ENCODE data around the gene SCYGR5. TPM values are rescaled to one million over a fixed set of nuclear protein-coding genes. Genes with fewer than 3 reads are reported as not detected.
"Not testable (repeated sequence)": the region's sequence is repeated elsewhere in the genome, so short reads cannot be mapped to it uniquely, and the experiment has no call there.

The SCYGR5 gene
- not detected for total RNA-seq (ENCODE audit: unreplicated experiment)
- long read RNA-seq, result 0 reads

DNA sequence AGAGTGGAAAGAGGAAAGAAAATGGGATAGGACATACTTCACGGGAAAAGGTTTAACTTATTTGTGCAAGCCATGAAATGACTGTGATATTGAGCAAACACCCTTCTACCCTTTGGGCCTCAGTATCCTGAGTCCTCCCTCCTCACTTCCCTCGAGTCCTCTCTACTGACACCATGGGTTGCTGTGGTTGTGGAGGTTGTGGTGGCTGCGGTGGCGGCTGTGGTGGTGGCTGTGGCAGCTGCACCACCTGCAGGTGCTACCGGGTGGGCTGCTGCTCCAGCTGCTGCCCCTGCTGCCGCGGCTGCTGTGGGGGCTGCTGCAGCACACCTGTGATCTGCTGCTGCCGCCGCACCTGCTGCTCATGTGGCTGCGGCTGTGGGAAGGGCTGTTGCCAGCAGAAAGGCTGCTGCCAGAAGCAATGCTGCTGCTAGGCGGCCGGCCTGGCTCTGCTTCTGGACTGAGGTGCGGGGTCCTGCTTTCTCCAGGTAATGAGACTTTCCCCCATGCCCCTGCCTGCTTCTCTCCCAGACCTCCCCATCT is at the start of gene SCYGR5:
Gene SCYGR5 (plus strand): TSS at position 174 of the 540 bp plus-strand sequence. CDS start 0 bp downstream, at position 174.
- H3K27me3 Mint-ChIP-seq (ENCODE audit: unreplicated experiment); DNase-seq; H3K4me3 Mint-ChIP-seq (ENCODE audit: unreplicated experiment); H3K27ac Mint-ChIP-seq (ENCODE audit: unreplicated experiment); H3K4me1 Mint-ChIP-seq (ENCODE audit: low read depth, unreplicated experiment); H3K9me3 Mint-ChIP-seq (ENCODE audit: unreplicated experiment); H3K36me3 Mint-ChIP-seq (ENCODE audit: unreplicated experiment): not testable (repeated sequence)

GRCh38 chr2:227617316-227618230 is 49.0 kb upstream of the SCYGR5 start, which contains the start of gene SCYGR4:
TSS of gene SCYGR4 (plus strand) at chr2:227617498. CDS start at chr2:227617498, 0 bp downstream.
- no peak within 1 kb of the TSS for H3K27ac Mint-ChIP-seq (ENCODE audit: unreplicated experiment)
- H3K9me3 Mint-ChIP-seq (ENCODE audit: unreplicated experiment), result peaks cover 2% of the 10 kb centered on the region

DNA sequence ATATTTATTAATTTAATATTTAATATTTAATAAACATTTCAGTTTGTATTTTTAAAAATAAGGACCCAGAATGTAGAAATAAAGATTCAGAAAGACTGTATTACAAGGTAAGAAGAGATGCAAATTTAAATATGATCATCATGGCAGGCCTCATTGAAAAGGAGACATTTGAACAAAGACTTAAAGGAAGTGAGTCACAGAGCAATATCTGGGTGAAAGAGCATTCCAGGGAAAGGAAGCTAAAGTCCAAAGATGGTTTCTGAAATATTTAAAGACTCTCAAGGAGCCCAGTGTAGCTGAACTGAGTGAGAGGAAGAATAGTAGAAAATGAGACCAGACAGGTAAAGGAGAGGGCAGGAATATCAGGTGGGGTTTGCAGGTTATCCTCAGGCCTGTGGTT is 43.4 kb upstream of the SCYGR5 start:
- H3K9me3 Mint-ChIP-seq (ENCODE audit: unreplicated experiment), result no peaks in the 10 kb centered on the region
- no peak for DNase-seq
- no peaks in the 10 kb centered on the region for H3K36me3 Mint-ChIP-seq (ENCODE audit: unreplicated experiment)
- no peak overlapping the region for H3K27ac Mint-ChIP-seq (ENCODE audit: unreplicated experiment)
- TF ChIP-seq, protein P1, sequence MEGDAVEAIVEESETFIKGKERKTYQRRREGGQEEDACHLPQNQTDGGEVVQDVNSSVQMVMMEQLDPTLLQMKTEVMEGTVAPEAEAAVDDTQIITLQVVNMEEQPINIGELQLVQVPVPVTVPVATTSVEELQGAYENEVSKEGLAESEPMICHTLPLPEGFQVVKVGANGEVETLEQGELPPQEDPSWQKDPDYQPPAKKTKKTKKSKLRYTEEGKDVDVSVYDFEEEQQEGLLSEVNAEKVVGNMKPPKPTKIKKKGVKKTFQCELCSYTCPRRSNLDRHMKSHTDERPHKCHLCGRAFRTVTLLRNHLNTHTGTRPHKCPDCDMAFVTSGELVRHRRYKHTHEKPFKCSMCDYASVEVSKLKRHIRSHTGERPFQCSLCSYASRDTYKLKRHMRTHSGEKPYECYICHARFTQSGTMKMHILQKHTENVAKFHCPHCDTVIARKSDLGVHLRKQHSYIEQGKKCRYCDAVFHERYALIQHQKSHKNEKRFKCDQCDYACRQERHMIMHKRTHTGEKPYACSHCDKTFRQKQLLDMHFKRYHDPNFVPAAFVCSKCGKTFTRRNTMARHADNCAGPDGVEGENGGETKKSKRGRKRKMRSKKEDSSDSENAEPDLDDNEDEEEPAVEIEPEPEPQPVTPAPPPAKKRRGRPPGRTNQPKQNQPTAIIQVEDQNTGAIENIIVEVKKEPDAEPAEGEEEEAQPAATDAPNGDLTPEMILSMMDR (IDR thresholded peaks at IDR 0.05; ENCODE audit: partially characterized antibody, unreplicated experiment), result no peak
- no peak overlapping the region for H3K4me3 Mint-ChIP-seq (ENCODE audit: unreplicated experiment)
- no peaks in the 10 kb centered on the region for H3K4me1 Mint-ChIP-seq (ENCODE audit: low read depth, unreplicated experiment)
- H3K27me3 Mint-ChIP-seq (ENCODE audit: unreplicated experiment), result no peaks in the 10 kb centered on the region

More at GRCh38 chr2:227617316-227618230, 49.0 kb upstream of the SCYGR5 start, which contains the start of gene SCYGR4:
- Mint-ChIP-seq H3K36me3 (ENCODE audit: unreplicated experiment) (no peaks in the 10 kb centered on the region), H3K27me3 (ENCODE audit: unreplicated experiment) (peaks cover 6% of the 10 kb centered on the region), H3K4me1 (ENCODE audit: low read depth, unreplicated experiment) (peaks cover 13% of the 10 kb centered on the region), H3K4me3 (ENCODE audit: unreplicated experiment) (no peak within 1 kb of the TSS)
- DNase-seq, result no peak
- TF ChIP-seq, protein P1 (IDR thresholded peaks at IDR 0.05; ENCODE audit: partially characterized antibody, unreplicated experiment), result no peak

DNA sequence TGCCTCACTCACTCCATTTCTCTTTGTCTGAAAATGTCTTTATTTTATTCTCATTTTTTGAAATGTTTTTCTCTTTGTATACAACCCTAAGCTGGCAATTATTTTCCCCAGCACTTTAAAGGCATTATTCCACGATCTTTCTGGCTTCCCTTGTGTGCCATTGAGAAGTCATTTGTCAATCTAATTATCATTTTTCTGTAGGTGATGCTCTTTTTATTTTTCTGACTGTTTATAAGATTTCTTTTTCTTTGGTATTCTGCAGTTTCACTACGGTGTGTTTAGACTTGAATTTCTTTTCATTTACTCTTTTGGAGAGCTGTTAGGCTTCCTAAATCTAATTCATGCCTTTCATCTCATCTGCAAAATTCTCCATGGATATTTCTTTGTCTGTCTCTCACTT is 41.2 kb upstream of the SCYGR5 start:
- Mint-ChIP-seq H3K9me3 (ENCODE audit: unreplicated experiment) (no peaks in the 10 kb centered on the region), H3K27ac (ENCODE audit: unreplicated experiment) (no peak overlapping the region), H3K4me3 (ENCODE audit: unreplicated experiment) (no peak overlapping the region), H3K4me1 (ENCODE audit: low read depth, unreplicated experiment) (peaks cover 5% of the 10 kb centered on the region), H3K36me3 (ENCODE audit: unreplicated experiment) (no peaks in the 10 kb centered on the region), H3K27me3 (ENCODE audit: unreplicated experiment) (no peaks in the 10 kb centered on the region)
- no peak for DNase-seq
- TF ChIP-seq, protein P1 (IDR thresholded peaks at IDR 0.05; ENCODE audit: partially characterized antibody, unreplicated experiment), result no peak

- H3K4me1 Mint-ChIP-seq (ENCODE audit: low read depth, unreplicated experiment), result peaks cover 5% of the 10 kb centered on the region
- no peak overlapping the region for H3K4me3 Mint-ChIP-seq (ENCODE audit: unreplicated experiment)
- H3K9me3 Mint-ChIP-seq (ENCODE audit: unreplicated experiment), result no peaks in the 10 kb centered on the region
- DNase-seq, result no peak
- TF ChIP-seq, protein P1 (IDR thresholded peaks at IDR 0.05; ENCODE audit: partially characterized antibody, unreplicated experiment), result no peak
- no peaks in the 10 kb centered on the region for H3K27me3 Mint-ChIP-seq (ENCODE audit: unreplicated experiment)
- H3K36me3 Mint-ChIP-seq (ENCODE audit: unreplicated experiment), result no peaks in the 10 kb centered on the region
- H3K27ac Mint-ChIP-seq (ENCODE audit: unreplicated experiment), result no peak overlapping the region
These were observed 39.9 kb upstream of the SCYGR5 start for GRCh38 chr2:227626580-227627151.
